ENCODE measurements around the gene SLC12A7.
"Not testable (repeated sequence)": the region's sequence is repeated elsewhere in the genome, so short reads cannot be mapped to it uniquely, and the experiment has no call there.

Gene SLC12A7

GRCh38 chr5:1007681-1008450, 104.0 kb downstream of the SLC12A7 start:
- DNase-seq (ENCODE audit: low spot score) = no peak

DNA sequence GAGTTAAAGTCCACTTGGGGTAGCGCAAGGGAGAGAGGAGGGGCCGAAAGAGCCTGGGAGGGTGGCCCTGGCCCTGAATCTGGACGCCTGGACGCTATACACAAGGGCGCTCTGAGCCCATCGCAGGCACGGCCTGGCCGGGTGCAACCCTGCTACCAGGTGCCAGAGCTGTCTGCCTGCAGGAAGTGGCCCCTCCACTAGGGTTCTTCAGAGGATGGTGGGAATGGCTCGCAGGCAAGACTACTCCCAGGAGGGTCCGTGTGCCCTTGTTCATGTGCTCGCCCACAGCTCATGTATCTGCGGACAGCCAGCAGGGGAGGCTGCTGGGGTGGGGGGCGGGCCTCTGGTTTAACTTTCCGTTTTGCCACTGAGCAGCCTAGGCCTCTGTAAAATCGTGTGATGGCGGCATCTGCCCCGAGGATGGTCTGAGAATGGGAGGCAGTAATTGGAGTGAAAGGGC, 104.6 kb downstream of the SLC12A7 start:
- no peak for DNase-seq (ENCODE audit: low spot score)

- no peak for DNase-seq (ENCODE audit: low spot score)
Measured at GRCh38 chr5:1006656-1007071, 105.2 kb downstream of the SLC12A7 start.

GRCh38 chr5:1005904-1006655, 105.8 kb downstream of the SLC12A7 start:
- no peak for DNase-seq (ENCODE audit: low spot score)

GRCh38 chr5:1005249-1005851, 106.5 kb downstream of the SLC12A7 start:
- DNase-seq (ENCODE audit: low spot score) = no peak

DNA sequence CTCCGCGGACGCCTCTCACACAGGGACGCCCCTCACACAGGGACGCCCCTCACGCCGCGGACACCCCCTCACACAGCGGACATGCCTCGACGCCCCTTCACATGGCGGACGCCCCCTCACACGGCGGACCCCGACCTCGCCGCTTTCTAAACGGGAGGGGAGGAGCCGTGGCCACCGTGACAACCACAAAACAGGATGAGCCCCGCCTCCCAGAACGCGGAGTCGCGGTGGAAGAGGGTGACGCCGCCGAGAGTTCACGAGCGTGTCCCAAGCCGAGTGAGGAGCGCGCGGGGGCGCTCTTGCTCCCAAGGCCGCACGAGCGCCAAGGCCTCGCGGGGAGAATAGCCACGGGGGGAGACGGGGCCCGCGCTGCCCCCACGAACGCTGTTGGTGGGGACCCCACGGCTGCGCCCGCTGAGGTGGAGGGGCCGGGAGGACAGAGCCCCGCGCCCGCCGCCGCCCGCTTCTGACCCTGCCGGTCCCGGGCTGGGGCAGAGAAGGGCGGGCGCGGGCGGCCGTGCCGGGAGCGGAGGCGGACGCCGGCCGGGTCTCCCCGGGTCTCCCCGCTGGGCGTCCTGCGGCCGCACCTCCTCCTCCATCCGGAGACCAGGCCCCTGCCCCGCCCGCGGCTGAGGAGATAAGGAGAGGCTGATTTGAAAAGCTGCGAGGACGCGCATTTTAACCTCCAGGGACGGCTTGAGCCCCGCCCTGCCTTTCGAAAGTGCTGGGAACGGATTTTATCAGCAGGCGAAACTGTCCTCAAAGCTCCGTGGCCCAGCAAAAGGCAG, 107.2 kb downstream of the SLC12A7 start:
- peak; percentile 16 for DNase-seq (ENCODE audit: low spot score)

- DNase-seq (ENCODE audit: low spot score) = no peak
Measured at GRCh38 chr5:1003296-1003937, 108.4 kb downstream of the SLC12A7 start.

DNA sequence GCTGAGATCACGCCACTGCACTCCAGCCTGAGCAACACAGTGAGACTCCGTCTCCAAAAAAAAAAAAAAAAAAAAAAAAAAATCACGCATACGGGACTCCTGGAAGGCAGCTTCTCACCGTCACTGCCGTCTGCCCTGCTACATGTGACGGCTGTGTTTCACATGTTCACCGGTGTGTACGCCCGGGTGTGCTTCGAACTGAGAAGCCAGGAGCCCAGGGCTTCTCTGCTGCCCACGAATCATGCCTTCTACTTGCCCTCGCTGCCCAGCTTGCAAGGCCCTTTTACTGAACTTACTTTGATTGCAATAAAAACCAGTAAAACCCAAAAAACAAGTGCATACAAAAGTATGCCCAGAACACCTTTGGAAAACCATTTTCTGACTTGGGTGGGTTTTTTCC, 109.0 kb downstream of the SLC12A7 start:
- DNase-seq (ENCODE audit: low spot score) = no peak

GRCh38 chr5:1002271-1002546, 109.7 kb downstream of the SLC12A7 start:
- DNase-seq (ENCODE audit: low spot score) = no peak

- DNase-seq (ENCODE audit: low spot score) = no peak
Measured at GRCh38 chr5:1001406-1002270, 110.2 kb downstream of the SLC12A7 start.

DNA sequence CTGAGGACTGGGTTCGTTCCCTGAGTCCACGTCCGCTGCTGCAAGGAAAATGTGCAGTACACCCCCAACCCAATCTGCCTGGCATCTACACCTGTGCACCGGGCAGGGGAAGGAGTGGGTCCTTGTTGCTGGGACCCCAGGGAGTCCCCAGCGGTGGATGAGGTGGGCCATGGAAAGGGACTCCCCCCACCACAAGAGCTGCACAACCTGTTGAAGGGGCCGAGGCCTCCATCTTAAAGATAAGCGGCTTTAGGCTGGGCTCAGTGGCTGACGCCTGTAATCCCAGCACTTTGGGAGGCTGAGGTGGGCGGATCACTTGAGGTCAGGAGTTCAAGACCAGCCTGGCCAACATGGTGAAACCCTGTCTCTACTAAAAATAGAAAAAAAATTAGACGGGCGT, 111.0 kb downstream of the SLC12A7 start:
- DNase-seq (ENCODE audit: low spot score) = not testable (repeated sequence)
